GM21528 (cell line): ENCODE results near the gene DPP6.

Source experiments
- ATAC-seq: cut with Tn5 transposase; IDR thresholded peaks from one replicate; pipeline ENCODE4 v1.9.1; 2021; ENCODE audit warnings: mild to moderate bottlenecking, moderate library complexity; ENCODE audit not compliant: unreplicated experiment, low FRiP score

Gene DPP6

GRCh38 chr7:154862153-154862791 is 810.1 kb downstream of the DPP6 start:
- no peak for ATAC-seq

GRCh38 chr7:154863766-154864522 is 811.7 kb downstream of the DPP6 start:
- no peak for ATAC-seq

- no peak for ATAC-seq
Observed at GRCh38 chr7:154864523-154864891, 812.3 kb downstream of the DPP6 start.

GRCh38 chr7:154865984-154866685 is 813.9 kb downstream of the DPP6 start:
- ATAC-seq, result no peak

GRCh38 chr7:154867068-154867467 is 814.9 kb downstream of the DPP6 start:
- no peak for ATAC-seq

GRCh38 chr7:154868921-154869320 is 816.7 kb downstream of the DPP6 start:
- ATAC-seq, result no peak

- no peak for ATAC-seq
Observed at GRCh38 chr7:154869436-154869835, 817.2 kb downstream of the DPP6 start.

GRCh38 chr7:154871507-154871906 is 819.3 kb downstream of the DPP6 start:
- ATAC-seq, result no peak

- ATAC-seq, result no peak
Observed at GRCh38 chr7:154871928-154872750, 819.9 kb downstream of the DPP6 start.

GRCh38 chr7:154872811-154873499 is 820.8 kb downstream of the DPP6 start:
- ATAC-seq, result no peak

- ATAC-seq, result no peak
Observed at GRCh38 chr7:154873500-154874121, 821.4 kb downstream of the DPP6 start.

- no peak for ATAC-seq
Observed at GRCh38 chr7:154874409-154875113, 822.4 kb downstream of the DPP6 start.

- no peak for ATAC-seq
Observed at GRCh38 chr7:154875297-154875696, 823.1 kb downstream of the DPP6 start.

GRCh38 chr7:154876516-154876915 is 824.3 kb downstream of the DPP6 start:
- no peak for ATAC-seq

GRCh38 chr7:154877031-154877430 is 824.8 kb downstream of the DPP6 start:
- ATAC-seq, result no peak

GRCh38 chr7:154879629-154880028 is 827.4 kb downstream of the DPP6 start:
- ATAC-seq, result no peak

- ATAC-seq, result no peak
Observed at GRCh38 chr7:154880513-154880912, 828.3 kb downstream of the DPP6 start.

GRCh38 chr7:154881026-154881425 is 828.8 kb downstream of the DPP6 start:
- ATAC-seq, result no peak

- no peak for ATAC-seq
Observed at GRCh38 chr7:154881526-154881925, 829.3 kb downstream of the DPP6 start.
